CD14-positive monocyte (primary cell): ENCODE measurements around the gene TIGD6. TPM values are rescaled to one million over a fixed set of nuclear protein-coding genes. Genes with fewer than 3 reads are reported as not detected.

Experiments
- DNase-seq, 3 donors: peaks; one replicate each; pipeline ENCODE4 v3.0.0-alpha.2; 2011 to 2022
- H2AFZ ChIP-seq: 2 replicates; pipeline ENCODE4 v1.6.0; 2012; ENCODE audit warnings: mild to moderate bottlenecking, low read depth, low read length, inconsistent platforms; ENCODE audit not compliant: insufficient read depth, poor library complexity, severe bottlenecking
- H3K27ac ChIP-seq, 2 donors: 1 replicate in 1 of 2; 2 replicates in 1 of 2; pipeline ENCODE4 v1.5.1; 2012 to 2013; ENCODE audit warnings: low read length in 2 of 2, control low read depth in 1 of 2, inconsistent platforms in 1 of 2, low read depth in 1 of 2, mild to moderate bottlenecking in 1 of 2
- H3K27me3 ChIP-seq, 2 donors: one replicate each; pipeline versions ENCODE4 v1.6.0 to v1.6.1; 2011 to 2013; ENCODE audit warnings: low read length in 2 of 2; ENCODE audit not compliant: control insufficient read depth in 2 of 2, insufficient read depth in 2 of 2
- H3K36me3 ChIP-seq, 2 donors: replicated peaks in 1 of 2; 1 replicate in 1 of 2; 2 replicates in 1 of 2; pipeline versions ENCODE4 v1.5.1 to v1.6.1; 2012 to 2013; ENCODE audit warnings: low read length in 2 of 2, control low read depth in 1 of 2, inconsistent platforms in 1 of 2, mild to moderate bottlenecking in 1 of 2; ENCODE audit not compliant: insufficient read depth in 2 of 2, control insufficient read depth in 1 of 2
- H3K4me1 ChIP-seq, 2 donors: 1 replicate in 1 of 2; 2 replicates in 1 of 2; pipeline versions ENCODE4 v1.5.1 to v1.6.1; 2012 to 2013; ENCODE audit warnings: low read length in 2 of 2, control low read depth in 1 of 2, inconsistent platforms in 1 of 2, mild to moderate bottlenecking in 1 of 2, moderate library complexity in 1 of 2; ENCODE audit not compliant: insufficient read depth in 2 of 2, control insufficient read depth in 1 of 2
- H3K4me2 ChIP-seq: replicated peaks from 2 replicates; pipeline ENCODE3; 2012; ENCODE audit warnings: low read length, moderate library complexity, mild to moderate bottlenecking; ENCODE audit not compliant: poor library complexity, severe bottlenecking; ENCODE audit errors: extremely low read depth
- H3K4me3 ChIP-seq, 3 experiments: fragments of 200-600 bp in 1 of 3; sonication (generic) in 1 of 3; replicated peaks in 1 of 3; 1 replicate in 2 of 3; 2 replicates in 1 of 3; pipeline ENCODE4 v1.5.1; 2011 to 2013; ENCODE audit warnings: low read length in 3 of 3, mild to moderate bottlenecking in 3 of 3, control low read depth in 2 of 3, low read depth in 2 of 3, inconsistent platforms in 1 of 3, moderate library complexity in 1 of 3
- H3K79me2 ChIP-seq: 2 replicates; pipeline ENCODE4 v1.6.0; 2012; ENCODE audit warnings: mild to moderate bottlenecking, control low read depth, inconsistent platforms, low read length, moderate library complexity; ENCODE audit not compliant: insufficient read depth
- H3K9ac ChIP-seq: 2 replicates; pipeline ENCODE4 v1.6.0; 2017; ENCODE audit warnings: low read length, mild to moderate bottlenecking; ENCODE audit not compliant: insufficient read depth, poor library complexity, severe bottlenecking
- H3K9me3 ChIP-seq, 2 donors: replicated peaks in 1 of 2; 1 replicate in 1 of 2; 2 replicates in 1 of 2; pipeline versions ENCODE4 v1.5.1 to v1.6.1; 2012 to 2013; ENCODE audit warnings: low read length in 2 of 2, control low read depth in 1 of 2; ENCODE audit not compliant: control insufficient read depth in 1 of 2, insufficient read depth in 1 of 2
- H4K20me1 ChIP-seq: 2 replicates; pipeline ENCODE4 v1.6.0; 2012; ENCODE audit warnings: mild to moderate bottlenecking, low read length, control low read depth, moderate library complexity; ENCODE audit not compliant: insufficient read depth
- H3K27ac Mint-ChIP-seq, 7 donors: one replicate each; pipeline ENCODE4 v1.8.0; 2020; ENCODE audit warnings: mild to moderate bottlenecking in 7 of 7, mixed read lengths in 7 of 7, moderate library complexity in 6 of 7, inconsistent platforms in 2 of 7
- H3K27me3 Mint-ChIP-seq, 3 donors: one replicate each; pipeline ENCODE4 v1.8.0; 2021 to 2022; ENCODE audit warnings: low read depth in 3 of 3, mild to moderate bottlenecking in 3 of 3, mixed read lengths in 3 of 3, moderate library complexity in 3 of 3, inconsistent platforms in 1 of 3
- H3K36me3 Mint-ChIP-seq, 2 donors: one replicate each; pipeline ENCODE4 v1.8.0; 2020; ENCODE audit warnings: mixed read lengths in 2 of 2, inconsistent platforms in 1 of 2, mild to moderate bottlenecking in 1 of 2
- H3K4me1 Mint-ChIP-seq: one replicate; pipeline ENCODE4 v1.8.0; 2020; ENCODE audit warnings: mild to moderate bottlenecking, mixed read lengths
- H3K4me3 Mint-ChIP-seq, 2 donors: one replicate each; pipeline ENCODE4 v1.8.0; 2020; ENCODE audit warnings: mild to moderate bottlenecking in 2 of 2, mixed read lengths in 2 of 2, moderate library complexity in 1 of 2
- H3K9me3 Mint-ChIP-seq, 7 donors: one replicate each; pipeline ENCODE4 v1.8.0; 2020 to 2022; ENCODE audit warnings: mixed read lengths in 7 of 7, mild to moderate bottlenecking in 6 of 7, moderate library complexity in 6 of 7, inconsistent platforms in 2 of 7
- WGBS: methylation state at CpG from one replicate; pipeline ENCODE4 v1.1.5; 2013; ENCODE audit warnings: missing lambda C conversion rate; ENCODE audit not compliant: insufficient coverage; 5-methylcytosine and 5-hydroxymethylcytosine counted together
- intact Hi-C, 2 donors: fragments of 100-400 bp; cut with micrococcal nuclease; formaldehyde crosslinking; loops; one replicate each; pipeline versions ENCODE4 v1.15.0 to v1.15.1; 2023
- polyA minus RNA-seq: library from RNA; depleted of rRNA, polyadenylated mRNA; stranded (reverse); fragments of >200 nt; gene quantifications from 2 replicates; pipeline ENCODE4 v1.2.3, GENCODE V29; 2012
- polyA plus RNA-seq, 3 donors: library from polyadenylated mRNA; depleted of rRNA in 1 of 3; unstranded in 2 of 3; stranded (reverse) in 1 of 3; fragments of 300-500 nt in 2 of 3; fragments of >200 nt in 1 of 3; fragmentation: Illumina TruSeq in 2 of 3; gene quantifications; 1 replicate in 2 of 3; 2 replicates in 1 of 3; pipeline ENCODE4 v1.2.3, GENCODE V29; 2012 to 2021
- total RNA-seq, 12 experiments: library from RNA in 1 of 12; stranded (reverse) in 1 of 12; fragments of 120-200 nt in 1 of 12; gene quantifications; one replicate each; pipeline ENCODE4 v1.2.4 and lab custom pipeline; 2013 to 2026; ENCODE audit warnings: mixed read lengths in 6 of 12, inconsistent platforms in 1 of 12
- TF ChIP-seq, protein P1 (sequence below): fragments of 200-600 bp; IDR thresholded peaks from one replicate; pipeline ENCODE4 v1.8.0; 2022; ENCODE audit warnings: antibody characterized with exemption, mild to moderate bottlenecking

TIGD6 gene
- total RNA-seq (2013), result 2.6 TPM
- polyA plus RNA-seq (1 to 10 TPM in 2 of 3 donors, under 1 TPM in 1; 0.88 to 2.5 (median 1.8) TPM), polyA minus RNA-seq (1.9 and 2.5 TPM in 2 replicates), total RNA-seq (lab: John Stamatoyannopoulos, UW) (2.0 to 7.5 (median 3.4) reads per million in 11 experiments)

DNA sequence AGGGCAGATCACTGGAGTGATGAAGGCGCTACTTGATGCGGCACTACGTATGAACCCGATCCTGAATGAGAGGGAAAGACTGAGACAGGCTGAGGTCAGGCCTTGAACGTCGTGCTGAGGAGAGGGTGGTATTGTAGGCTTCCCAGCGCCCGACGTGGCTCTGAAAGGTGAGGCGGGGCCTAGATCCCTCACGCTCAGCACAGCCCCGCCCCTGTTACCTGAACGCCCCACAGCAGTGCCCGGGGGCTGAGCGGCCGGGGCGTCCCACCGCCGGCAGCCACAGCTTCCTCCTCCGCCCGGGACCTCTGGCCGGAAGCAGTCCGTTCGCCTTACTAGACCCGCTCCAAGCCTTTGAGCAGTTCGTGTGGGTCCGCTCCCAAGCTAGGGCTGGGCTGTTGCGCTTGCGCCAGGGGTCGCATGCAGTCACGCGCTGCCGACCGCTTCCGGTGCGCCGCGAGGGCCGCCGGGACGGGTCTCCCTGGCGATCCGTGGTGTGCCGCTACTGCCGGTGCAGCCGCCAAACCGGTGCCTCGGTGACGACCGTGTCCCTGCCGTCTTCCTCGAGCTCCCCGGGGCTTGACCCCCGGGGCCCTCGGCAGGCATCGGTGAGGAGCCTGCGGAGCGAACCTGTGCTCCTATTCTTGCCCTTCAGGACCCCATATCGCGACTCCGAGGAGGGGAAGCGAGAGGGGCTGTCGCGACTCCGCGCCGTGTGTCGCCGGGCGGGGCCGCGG is at the start of gene TIGD6, which contains the start of gene HMGXB3:
Gene TIGD6 (minus strand): TSS at position 399 of the 734 bp plus-strand sequence. CDS start 4,306 bp downstream, outside the sequence.
Gene HMGXB3 (plus strand): TSS at position 484 of the 734 bp plus-strand sequence. CDS start 4,114 bp downstream, outside the sequence.
- Histone ChIP-seq H3K27me3 (no peaks in the 10 kb centered on the region), H3K4me2 (peak within 1 kb of the TSS; percentile 75), H3K27ac (peak within 1 kb of the TSS; percentile 86 to 88), H4K20me1 (peaks cover 31% of the 10 kb centered on the region), H3K36me3 (peaks cover 8 to 15% of the 10 kb centered on the region in 2 donors), H2AFZ (peak within 1 kb of the TSS; percentile 84), H3K4me3 (peak within 1 kb of the TSS; percentile 63 to 80 (median 66)), H3K4me1 (peaks cover 21 to 23% of the 10 kb centered on the region in 2 donors), H3K79me2 (peaks cover 44% of the 10 kb centered on the region), H3K9ac (peak within 1 kb of the TSS; percentile 95), H3K9me3 (no peaks in the 10 kb centered on the region)
- under 1% methylated on average over 64 of the region's 72 CpGs for WGBS
- peak within 1 kb of the TSS; percentile 88 to 96 for H3K4me3 Mint-ChIP-seq
- H3K27me3 Mint-ChIP-seq, result no peaks in the 10 kb centered on the region
- peak; percentile 85 to 86 (median 86) for DNase-seq
- intact Hi-C loops, result loop anchor here in 1 of 2 donors (5.0 kb wide), 1 partner anchor 38 kb away; the partner anchor contains the start of gene SLC26A2
- H3K36me3 Mint-ChIP-seq, result peaks cover 26 to 30% of the 10 kb centered on the region in 2 donors
- TF ChIP-seq, protein P1, sequence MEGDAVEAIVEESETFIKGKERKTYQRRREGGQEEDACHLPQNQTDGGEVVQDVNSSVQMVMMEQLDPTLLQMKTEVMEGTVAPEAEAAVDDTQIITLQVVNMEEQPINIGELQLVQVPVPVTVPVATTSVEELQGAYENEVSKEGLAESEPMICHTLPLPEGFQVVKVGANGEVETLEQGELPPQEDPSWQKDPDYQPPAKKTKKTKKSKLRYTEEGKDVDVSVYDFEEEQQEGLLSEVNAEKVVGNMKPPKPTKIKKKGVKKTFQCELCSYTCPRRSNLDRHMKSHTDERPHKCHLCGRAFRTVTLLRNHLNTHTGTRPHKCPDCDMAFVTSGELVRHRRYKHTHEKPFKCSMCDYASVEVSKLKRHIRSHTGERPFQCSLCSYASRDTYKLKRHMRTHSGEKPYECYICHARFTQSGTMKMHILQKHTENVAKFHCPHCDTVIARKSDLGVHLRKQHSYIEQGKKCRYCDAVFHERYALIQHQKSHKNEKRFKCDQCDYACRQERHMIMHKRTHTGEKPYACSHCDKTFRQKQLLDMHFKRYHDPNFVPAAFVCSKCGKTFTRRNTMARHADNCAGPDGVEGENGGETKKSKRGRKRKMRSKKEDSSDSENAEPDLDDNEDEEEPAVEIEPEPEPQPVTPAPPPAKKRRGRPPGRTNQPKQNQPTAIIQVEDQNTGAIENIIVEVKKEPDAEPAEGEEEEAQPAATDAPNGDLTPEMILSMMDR, result no peak
- peaks cover 31% of the 10 kb centered on the region for H3K4me1 Mint-ChIP-seq
- peak within 1 kb of the TSS; percentile 88 to 96 (median 94) for H3K27ac Mint-ChIP-seq
- H3K9me3 Mint-ChIP-seq, result peaks cover 0 to 2% (median 0%) of the 10 kb centered on the region in 7 donors

DNA sequence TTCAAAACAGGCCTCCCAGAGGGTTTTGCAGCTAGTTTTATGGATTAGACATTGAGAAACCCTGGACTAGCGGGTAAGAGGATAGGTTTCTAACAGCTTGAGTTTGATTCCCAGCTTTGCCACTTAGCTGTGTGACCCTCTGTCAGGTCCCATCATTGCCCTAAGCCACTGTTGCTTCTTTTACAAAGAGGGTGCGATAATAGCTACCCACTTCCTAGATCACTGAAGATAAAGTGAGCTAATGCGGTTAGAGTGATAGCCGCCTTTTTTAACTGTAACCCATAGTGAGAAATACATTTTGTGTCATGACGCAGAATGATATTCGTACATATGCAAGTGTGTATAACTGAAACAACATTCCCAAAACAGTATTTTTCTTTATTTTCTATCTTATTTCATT is 45.6 kb upstream of the TIGD6 start:
- no peak overlapping the region for H3K27ac ChIP-seq
- H3K4me2 ChIP-seq, result no peak overlapping the region
- H2AFZ ChIP-seq, result no peak overlapping the region
- H3K4me3 ChIP-seq, result no peak overlapping the region
- H3K9ac ChIP-seq, result no peak overlapping the region
- 80% methylated on average over 1 of the region's 6 CpGs for WGBS
- H3K9me3 ChIP-seq, result no peaks in the 10 kb centered on the region
- Mint-ChIP-seq H3K27ac (no peak overlapping the region), H3K36me3 (peaks cover 89 to 96% of the 10 kb centered on the region in 2 donors), H3K9me3 (peaks cover 0 to 2% (median 0%) of the 10 kb centered on the region in 7 donors), H3K4me1 (peaks cover 25% of the 10 kb centered on the region), H3K4me3 (no peak overlapping the region), H3K27me3 (peaks cover 0 to 6% (median 2%) of the 10 kb centered on the region in 3 donors)
- H3K4me1 ChIP-seq, result peaks cover 12 to 17% of the 10 kb centered on the region in 2 donors
- TF ChIP-seq, protein P1, result no peak
- no peaks in the 10 kb centered on the region for H3K79me2 ChIP-seq
- intact Hi-C loops, result no loop called here
- H3K27me3 ChIP-seq, result no peaks in the 10 kb centered on the region
- peaks cover 27% of the 10 kb centered on the region for H4K20me1 ChIP-seq
- DNase-seq, result no peak
- peaks cover 86 to 96% of the 10 kb centered on the region in 2 donors for H3K36me3 ChIP-seq
